A549 (cell line): ENCODE results near the gene PRKN. TPM values are rescaled to one million over a fixed set of nuclear protein-coding genes. Genes with fewer than 3 reads are reported as not detected.

Source experiments
- ATAC-seq, 2 experiments: fragments of 200-7000 bp in 1 of 2; fragments of >200 bp in 1 of 2; cut with Nextera tagmentation in 1 of 2; cut with Tn5 transposase in 1 of 2; 3 replicates each; pipeline versions ENCODE4 v1.8.0 to v1.9.1; 2018 to 2020; ENCODE audit warnings: mild to moderate bottlenecking in 1 of 2, moderate library complexity in 1 of 2
- CTCF ChIA-PET: fragments of 300-600 bp; sonication (Branson Sonifier 250); formaldehyde crosslinking; extraction: SDS; loops from one replicate; lab custom pipeline; 2021; ENCODE audit warnings: antibody characterized with exemption, inconsistent platforms; lab: Yijun Ruan, JAX
- POLR2A ChIA-PET: fragments of 350-600 bp; formaldehyde crosslinking; extraction: SDS; loops from one replicate; lab custom pipeline; 2021; ENCODE audit warnings: antibody characterized with exemption, inconsistent platforms; lab: Yijun Ruan, JAX
- DNase-seq, 2 experiments: peaks; one replicate each; pipeline versions ENCODE4 v3.0.0 to v3.0.0-alpha.2; 2011 to 2016; ENCODE audit warnings: low read depth in 1 of 2, low spot score in 1 of 2
- FAIRE-seq: peaks from 2 replicates; lab custom pipeline; 2011; peaks lifted over from hg19 to GRCh38; lab: Jason Lieb, UNC
- H3K27ac ChIP-seq, 2 experiments: fragments of >200 bp; sonication (Bioruptor Twin); formaldehyde crosslinking; 3 replicates each; pipeline ENCODE4 v1.5.1; 2016 to 2017
- H3K4me1 ChIP-seq: fragments of >200 bp; sonication (Bioruptor Twin); formaldehyde crosslinking; 3 replicates; pipeline ENCODE4 v1.6.1; 2016
- H3K4me2 ChIP-seq: fragments of >200 bp; sonication (Bioruptor Twin); formaldehyde crosslinking; 3 replicates; pipeline ENCODE4 v1.6.1; 2016
- H3K4me3 ChIP-seq: fragments of >200 bp; sonication (Bioruptor Twin); formaldehyde crosslinking; 3 replicates; pipeline ENCODE4 v1.5.1; 2016
- H3K9me3 ChIP-seq: fragments of >200 bp; sonication (Bioruptor Twin); formaldehyde crosslinking; 3 replicates; pipeline ENCODE4 v1.6.1; 2016
- BHLHE40 ChIP-seq: IDR thresholded peaks from 2 replicates; pipeline ENCODE4 v1.6.1; 2012; ENCODE audit warnings: low read depth, low read length, inconsistent platforms
- CBX2 ChIP-seq: fragments of 200-600 bp; sonication (generic); IDR thresholded peaks from 2 replicates; pipeline ENCODE4 v1.6.1; 2016; ENCODE audit warnings: low read depth, mild to moderate bottlenecking, borderline replicate concordance
- CEBPB ChIP-seq, 2 experiments: fragments of >200 bp in 1 of 2; sonication (Bioruptor Twin) in 1 of 2; formaldehyde crosslinking in 1 of 2; IDR thresholded peaks; 2 replicates each; pipeline ENCODE4 v1.6.1; 2012 to 2016
- EHMT2 ChIP-seq: fragments of 200-600 bp; sonication (generic); IDR thresholded peaks from 2 replicates; pipeline ENCODE4 v1.6.1; 2016; ENCODE audit warnings: antibody characterized with exemption, low read depth, mild to moderate bottlenecking, moderate library complexity
- ESRRA ChIP-seq: fragments of 150-350 bp; IDR thresholded peaks from 2 replicates; pipeline ENCODE4 v1.6.1; 2014; ENCODE audit warnings: mild to moderate bottlenecking, low read length, borderline replicate concordance
- FOSB ChIP-seq: fragments of 250-450 bp; sonication (Bioruptor Pico); IDR thresholded peaks from 2 replicates; pipeline ENCODE4 v1.5.0; 2020; ENCODE audit warnings: mild to moderate bottlenecking, moderate library complexity
- FOSL2 ChIP-seq, 2 experiments: fragments of 450-650 bp in 1 of 2; fragments of >200 bp in 1 of 2; sonication (Bioruptor Twin) in 1 of 2; formaldehyde crosslinking; IDR thresholded peaks; 2 replicates each; pipeline versions ENCODE4 v1.5.0 to v1.6.1; 2016 to 2020; ENCODE audit warnings: mild to moderate bottlenecking in 1 of 2, moderate library complexity in 1 of 2
- HDAC2 ChIP-seq: fragments of 200-600 bp; sonication (generic); IDR thresholded peaks from 2 replicates; pipeline ENCODE4 v1.6.1; 2016
- HMGXB4 ChIP-seq: fragments of 250-450 bp; sonication (Bioruptor Pico); IDR thresholded peaks from 2 replicates; pipeline ENCODE4 v1.5.0; 2021; ENCODE audit warnings: mild to moderate bottlenecking, moderate library complexity, borderline replicate concordance
- HOXA7 ChIP-seq: fragments of 250-450 bp; sonication (Bioruptor Pico); IDR thresholded peaks from 2 replicates; pipeline ENCODE4 v1.5.0; 2020; ENCODE audit warnings: mild to moderate bottlenecking, moderate library complexity
- JUN ChIP-seq, 2 experiments: fragments of >200 bp; sonication (Bioruptor Twin); formaldehyde crosslinking; IDR thresholded peaks; 2 replicates in 1 of 2; 3 replicates in 1 of 2; pipeline ENCODE4 v1.6.1; 2016 to 2017
- MAFK ChIP-seq: fragments of 450-650 bp; IDR thresholded peaks from 2 replicates; pipeline ENCODE4 v1.6.1; 2014; ENCODE audit not compliant: partially characterized antibody
- RAD21 ChIP-seq, 2 experiments: fragments of >200 bp in 1 of 2; sonication (Bioruptor Twin) in 1 of 2; formaldehyde crosslinking in 1 of 2; IDR thresholded peaks in 1 of 2; conservative IDR thresholded peaks in 1 of 2; 2 replicates in 1 of 2; 3 replicates in 1 of 2; pipeline ENCODE4 v1.6.1; 2012 to 2018; ENCODE audit warnings: inconsistent platforms in 1 of 2
- RCOR1 ChIP-seq: fragments of 150-350 bp; IDR thresholded peaks from 2 replicates; pipeline ENCODE4 v1.6.1; 2014; ENCODE audit warnings: antibody characterized with exemption, low read length, low read depth
- REST ChIP-seq: fragments of 200-600 bp; sonication (generic); IDR thresholded peaks from 2 replicates; pipeline ENCODE4 v1.6.1; 2016; ENCODE audit warnings: antibody characterized with exemption, mild to moderate bottlenecking, moderate library complexity
- RNF2 ChIP-seq: fragments of 200-600 bp; sonication (generic); IDR thresholded peaks from 2 replicates; pipeline ENCODE4 v1.6.1; 2016; ENCODE audit warnings: low read depth, mild to moderate bottlenecking, antibody characterized with exemption, moderate library complexity, borderline replicate concordance
- SMC3 ChIP-seq: fragments of >200 bp; sonication (Bioruptor Twin); formaldehyde crosslinking; IDR thresholded peaks from 3 replicates; pipeline ENCODE4 v1.6.1; 2018; ENCODE audit warnings: inconsistent platforms
- TFCP2L1 ChIP-seq: fragments of 250-450 bp; sonication (Bioruptor Pico); IDR thresholded peaks from 2 replicates; pipeline ENCODE4 v1.5.0; 2021; ENCODE audit warnings: mild to moderate bottlenecking
- TP53 ChIP-seq: fragments of 250-450 bp; sonication (Bioruptor Pico); IDR thresholded peaks from 2 replicates; pipeline ENCODE4 v1.5.0; 2021; ENCODE audit warnings: mild to moderate bottlenecking, moderate library complexity
- USF2 ChIP-seq: fragments of 450-650 bp; IDR thresholded peaks from 2 replicates; pipeline ENCODE4 v1.6.1; 2014; ENCODE audit warnings: antibody characterized with exemption
- ZC3H11A ChIP-seq: fragments of 450-650 bp; IDR thresholded peaks from 2 replicates; pipeline ENCODE4 v1.6.1; 2014; ENCODE audit warnings: antibody characterized with exemption, mild to moderate bottlenecking
- ZFP36 ChIP-seq: fragments of 450-650 bp; IDR thresholded peaks from 2 replicates; pipeline ENCODE4 v1.6.1; 2014; ENCODE audit warnings: borderline replicate concordance; ENCODE audit not compliant: partially characterized antibody
- ZSCAN20 ChIP-seq: fragments of 250-450 bp; sonication (Bioruptor Pico); IDR thresholded peaks from 2 replicates; pipeline ENCODE4 v1.8.0; 2022; ENCODE audit warnings: mild to moderate bottlenecking, moderate library complexity
- WGBS: methylation state at CpG from one replicate; pipeline ENCODE4 v1.1.6; 2017; ENCODE audit errors: missing lambda C conversion rate; 5-methylcytosine and 5-hydroxymethylcytosine counted together
- polyA plus RNA-seq, 4 experiments: library from polyadenylated mRNA; depleted of rRNA in 3 of 4; stranded (reverse); fragments of >200 nt; fragmentation: RNase III in 1 of 4; extraction: RNeasy Plus Mini Kit Qiagen cat#74134 plus additional on column Dnase treatment in 1 of 4; gene quantifications; 2 replicates in 3 of 4; 3 replicates in 1 of 4; pipeline ENCODE4 v1.2.3, GENCODE V29; 2011 to 2017
- TF ChIP-seq, protein P1 (sequence below): fragments of 250-450 bp; sonication (Bioruptor Pico); IDR thresholded peaks from 2 replicates; pipeline ENCODE4 v1.5.0; 2020; ENCODE audit warnings: low read depth, mild to moderate bottlenecking, moderate library complexity
- TF ChIP-seq, protein P2 (sequence below): fragments of >200 bp; sonication (Bioruptor Twin); formaldehyde crosslinking; IDR thresholded peaks from 2 replicates; pipeline ENCODE4 v1.6.1; 2016

The PRKN gene
- polyA plus RNA-seq, 2 of the 4 experiments (the other 2 are of a cell fraction): 0.36 to 0.39 TPM

DNA sequence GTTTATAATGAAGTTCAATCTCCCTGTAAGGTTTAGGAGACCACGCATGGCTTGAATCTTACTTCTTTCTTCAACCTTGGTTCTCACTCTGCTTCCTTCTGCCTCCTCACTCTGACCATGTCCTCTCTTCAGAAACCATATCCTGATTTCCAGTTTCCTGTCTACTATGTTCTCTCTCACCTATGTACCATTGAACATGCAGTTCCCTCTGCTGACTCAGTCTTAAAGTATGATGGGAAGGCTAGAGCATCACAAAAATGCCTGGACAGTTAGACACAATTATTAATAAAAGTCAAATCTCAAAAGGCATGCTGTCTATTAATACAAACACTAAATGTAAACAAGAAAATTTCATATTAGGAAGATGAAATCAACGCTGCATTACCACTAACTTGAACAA is 151.6 kb downstream of the PRKN start:
- Histone ChIP-seq H3K9me3 (no peaks in the 10 kb centered on the region), H3K4me3 (no peak overlapping the region), H3K4me2 (no peak overlapping the region), H3K27ac (no peak overlapping the region), H3K4me1 (no peaks in the 10 kb centered on the region)
- DNase-seq (no peak), ATAC-seq (no peak), FAIRE-seq (no peak)
- CTCF ChIA-PET: no interaction called here
- WGBS: 18% methylated on average over 2 of the region's 2 CpGs
- POLR2A ChIA-PET: no interaction called here
- TF ChIP-seq, protein P1, sequence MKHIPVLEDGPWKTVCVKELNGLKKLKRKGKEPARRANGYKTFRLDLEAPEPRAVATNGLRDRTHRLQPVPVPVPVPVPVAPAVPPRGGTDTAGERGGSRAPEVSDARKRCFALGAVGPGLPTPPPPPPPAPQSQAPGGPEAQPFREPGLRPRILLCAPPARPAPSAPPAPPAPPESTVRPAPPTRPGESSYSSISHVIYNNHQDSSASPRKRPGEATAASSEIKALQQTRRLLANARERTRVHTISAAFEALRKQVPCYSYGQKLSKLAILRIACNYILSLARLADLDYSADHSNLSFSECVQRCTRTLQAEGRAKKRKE (CRISPR knock-in tag): no peak
- TF ChIP-seq FOSL2 (IDR thresholded peaks at IDR 0.05) (no peak), FOSL2 (CRISPR knock-in tag; IDR thresholded peaks at IDR 0.05) (no peak), RCOR1 (no peak), JUN (IDR thresholded peaks at IDR 0.05) (no peak), ZSCAN20 (no peak), HDAC2 (no peak), CEBPB (IDR thresholded peaks at IDR 0.05) (no peak), ESRRA (no peak), FOSB (CRISPR knock-in tag) (no peak), SMC3 (no peak), MAFK (no peak), TP53 (CRISPR knock-in tag) (no peak)
- TF ChIP-seq, protein P2, sequence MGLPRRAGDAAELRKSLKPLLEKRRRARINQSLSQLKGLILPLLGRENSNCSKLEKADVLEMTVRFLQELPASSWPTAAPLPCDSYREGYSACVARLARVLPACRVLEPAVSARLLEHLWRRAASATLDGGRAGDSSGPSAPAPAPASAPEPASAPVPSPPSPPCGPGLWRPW: no peak

GRCh38 chr6:162572240-162572639 is 155.3 kb downstream of the PRKN start:
- POLR2A ChIA-PET: no interaction called here
- ATAC-seq (no peak), DNase-seq (no peak), FAIRE-seq (no peak)
- no peak overlapping the region for H3K4me3 ChIP-seq
- no peak for TF ChIP-seq HMGXB4
- TF ChIP-seq CBX2: no peak
- no peak for TF ChIP-seq HOXA7 (CRISPR knock-in tag)
- no peak for TF ChIP-seq JUN (IDR thresholded peaks at IDR 0.05)
- no peak for TF ChIP-seq RAD21 (conservative IDR thresholded peaks at IDR 0.05 in 1 of 2, IDR thresholded peaks at IDR 0.05 in 1 of 2)
- no peak for TF ChIP-seq RNF2
- no peak for TF ChIP-seq ZSCAN20
- TF ChIP-seq REST: no peak
- no peak for TF ChIP-seq USF2
- no peak for TF ChIP-seq HDAC2
- no peak for TF ChIP-seq ZC3H11A
- no peak for TF ChIP-seq TFCP2L1 (CRISPR knock-in tag)
- TF ChIP-seq EHMT2: no peak
- no peak for TF ChIP-seq ZFP36
- TF ChIP-seq BHLHE40: no peak
- CTCF ChIA-PET: interaction anchor here (0.8 kb wide), 1 partner anchor 9 kb away, joined by 3 read pairs; no protein-coding TSS in a partner anchor
- no peaks in the 10 kb centered on the region for H3K9me3 ChIP-seq
- no peak overlapping the region for H3K27ac ChIP-seq
- whole genome bisulfite sequencing: 4% methylated on average over 3 of the region's 3 CpGs
- no peaks in the 10 kb centered on the region for H3K4me1 ChIP-seq
- no peak overlapping the region for H3K4me2 ChIP-seq
